GM23338 (cell line): Measurements from ENCODE around the gene RAB6A. TPM values are rescaled to one million over a fixed set of nuclear protein-coding genes. Genes with fewer than 3 reads are reported as not detected.

Source experiments
- ATAC-seq: fragments of 200-7000 bp; cut with Tn5 transposase; 3 replicates; pipeline ENCODE4 v1.9.1; 2020
- DNase-seq: peaks from one replicate; pipeline ENCODE4 v3.0.0-alpha.2; 2015; ENCODE audit warnings: low spot score
- H2AFZ ChIP-seq: fragments of 200-600 bp; sonication (generic); 2 replicates; pipeline ENCODE4 v1.8.0; 2016; ENCODE audit warnings: antibody characterized with exemption, mild to moderate bottlenecking, moderate library complexity
- H3F3A ChIP-seq: fragments of 200-600 bp; sonication (generic); replicated peaks from 2 replicates; pipeline ENCODE4 v1.8.0; 2017; ENCODE audit warnings: antibody characterized with exemption, mixed run types, low read depth
- H3K27ac ChIP-seq: fragments of 200-600 bp; sonication (generic); 2 replicates; pipeline ENCODE4 v1.6.1; 2016; ENCODE audit warnings: low read depth
- H3K27me3 ChIP-seq: fragments of 200-600 bp; sonication (generic); 2 replicates; pipeline ENCODE4 v1.8.0; 2016; ENCODE audit warnings: mild to moderate bottlenecking, mixed run types, moderate library complexity; ENCODE audit not compliant: insufficient read depth
- H3K36me3 ChIP-seq: fragments of 200-600 bp; sonication (generic); 2 replicates; pipeline ENCODE4 v1.8.0; 2016; ENCODE audit warnings: mild to moderate bottlenecking; ENCODE audit not compliant: insufficient read depth
- H3K4me1 ChIP-seq: fragments of 200-600 bp; sonication (generic); 2 replicates; pipeline ENCODE4 v1.8.0; 2016; ENCODE audit warnings: mild to moderate bottlenecking, moderate library complexity; ENCODE audit not compliant: insufficient read depth
- H3K4me2 ChIP-seq: fragments of 200-600 bp; sonication (generic); 2 replicates; pipeline ENCODE4 v1.7.1; 2017; ENCODE audit warnings: mixed run types
- H3K4me3 ChIP-seq: fragments of 200-600 bp; sonication (generic); 2 replicates; pipeline ENCODE4 v1.6.1; 2016; ENCODE audit warnings: mixed run types
- H3K79me2 ChIP-seq: fragments of 200-600 bp; sonication (generic); replicated peaks from 2 replicates; pipeline ENCODE4 v1.8.0; 2017; ENCODE audit warnings: mild to moderate bottlenecking; ENCODE audit not compliant: insufficient read depth
- H3K9me2 ChIP-seq: fragments of 200-600 bp; sonication (generic); 2 replicates; pipeline ENCODE4 v1.8.0; 2017; ENCODE audit not compliant: insufficient read depth
- H4K20me1 ChIP-seq: fragments of 200-600 bp; sonication (generic); replicated peaks from 2 replicates; pipeline ENCODE4 v1.8.0; 2017; ENCODE audit warnings: mild to moderate bottlenecking; ENCODE audit not compliant: insufficient read depth
- H3K27ac Mint-ChIP-seq: 2 replicates; pipeline ENCODE4 v1.8.0; 2020; ENCODE audit warnings: inconsistent platforms, mild to moderate bottlenecking, moderate library complexity, mixed read lengths
- H3K27me3 Mint-ChIP-seq: 3 replicates; pipeline ENCODE4 v1.8.0; 2022; ENCODE audit warnings: low read depth, mild to moderate bottlenecking, moderate library complexity, mixed read lengths, inconsistent platforms; ENCODE audit not compliant: insufficient read depth, poor library complexity
- H3K36me3 Mint-ChIP-seq: 3 replicates; pipeline ENCODE4 v1.8.0; 2021; ENCODE audit warnings: low read depth, mild to moderate bottlenecking, inconsistent platforms, moderate library complexity, mixed read lengths
- H3K4me1 Mint-ChIP-seq: 3 replicates; pipeline ENCODE4 v1.8.0; 2020; ENCODE audit warnings: mild to moderate bottlenecking, inconsistent platforms, mixed read lengths
- H3K4me3 Mint-ChIP-seq: 3 replicates; pipeline ENCODE4 v1.8.0; 2021; ENCODE audit warnings: moderate library complexity, mild to moderate bottlenecking, inconsistent platforms, mixed read lengths
- H3K9me3 Mint-ChIP-seq: 3 replicates; pipeline ENCODE4 v1.8.0; 2020; ENCODE audit warnings: moderate library complexity, mild to moderate bottlenecking, inconsistent platforms, mixed read lengths
- CREB1 ChIP-seq: fragments of 250-450 bp; sonication (Bioruptor Pico); IDR thresholded peaks from 2 replicates; pipeline ENCODE4 v1.5.0; 2020; ENCODE audit warnings: low read depth, mild to moderate bottlenecking, moderate library complexity
- CTCF ChIP-seq, 2 experiments: fragments of 200-600 bp in 1 of 2; sonication (generic) in 1 of 2; conservative IDR thresholded peaks; 2 replicates each; pipeline versions ENCODE4 v1.5.1 to v1.6.1; 2016 to 2017; ENCODE audit warnings: antibody characterized with exemption in 2 of 2, low read depth in 2 of 2, mild to moderate bottlenecking in 2 of 2, moderate library complexity in 1 of 2
- EZH2 ChIP-seq: fragments of 200-600 bp; sonication (generic); IDR thresholded peaks from one replicate; pipeline ENCODE4 v1.8.0; 2017; ENCODE audit warnings: antibody characterized with exemption, mild to moderate bottlenecking, low read depth; ENCODE audit not compliant: unreplicated experiment
- EZH2phosphoT487 ChIP-seq: fragments of 200-600 bp; sonication (generic); IDR thresholded peaks from one replicate; pipeline ENCODE4 v1.8.1; 2018; ENCODE audit warnings: antibody characterized with exemption; ENCODE audit not compliant: unreplicated experiment
- NANOG ChIP-seq: IDR thresholded peaks from 2 replicates; pipeline ENCODE4 v1.6.1; 2016; ENCODE audit warnings: antibody characterized with exemption, borderline replicate concordance
- POLR2AphosphoS5 ChIP-seq: IDR thresholded peaks from 2 replicates; pipeline ENCODE4 v1.6.1; 2016; ENCODE audit warnings: antibody characterized with exemption, low read depth
- REST ChIP-seq: IDR thresholded peaks from one replicate; pipeline ENCODE4 v1.6.1; 2018; ENCODE audit warnings: antibody characterized with exemption; ENCODE audit not compliant: unreplicated experiment
- STAT1 ChIP-seq: IDR thresholded peaks from one replicate; pipeline ENCODE4 v1.6.1; 2016; ENCODE audit warnings: antibody characterized with exemption; ENCODE audit not compliant: unreplicated experiment
- ZNF114 ChIP-seq: fragments of 250-450 bp; sonication (Bioruptor Pico); IDR thresholded peaks from 2 replicates; pipeline ENCODE4 v1.5.0; 2020; ENCODE audit warnings: mild to moderate bottlenecking, moderate library complexity
- ZNF331 ChIP-seq: fragments of 250-450 bp; sonication (Bioruptor Pico); IDR thresholded peaks from 2 replicates; pipeline ENCODE4 v1.5.0; 2020; ENCODE audit warnings: low read depth, mild to moderate bottlenecking, moderate library complexity
- long read RNA-seq: library from polyadenylated mRNA; unstranded; transcript quantifications from one replicate; pipeline ENCODE4 v2.0.0, GENCODE V29; 2020; ENCODE audit not compliant: unreplicated experiment
- polyA plus RNA-seq: library from polyadenylated mRNA; unstranded; fragments of >200 nt; fragmentation: Nextera tagmentation; extraction: Ambion mirVana; gene quantifications from 2 replicates; pipeline ENCODE4 v1.2.1, GENCODE V29; 2016
- total RNA-seq: library from RNA; depleted of rRNA; stranded (reverse); fragments of >200 nt; shearing (Covaris generic); gene quantifications from 2 replicates; pipeline ENCODE4 v1.2.3, GENCODE V29; 2014; rRNA removed

Gene RAB6A
- total RNA-seq (107 and 127 TPM in 2 replicates), polyA plus RNA-seq (42.3 and 61.1 TPM in 2 replicates)
- long read RNA-seq, partial matches to known transcripts, result 1 of 16 reads
- long read RNA-seq, other reads (novel, unspliced or antisense), result 6 of 16 reads

- Mint-ChIP-seq H3K9me3 (peaks cover 3% of the 10 kb centered on the region; the same call in 1 of the 3 replicates), H3K4me3 (peak within 1 kb of the TSS; percentile 95), H3K36me3 (no peaks in the 10 kb centered on the region; the same call in 2 of the 3 replicates), H3K4me1 (peaks cover 17% of the 10 kb centered on the region; the same call in 2 of the 3 replicates), H3K27ac (peak within 1 kb of the TSS; percentile 94), H3K27me3 (peaks cover 8% of the 10 kb centered on the region)
- no peaks in the 10 kb centered on the region for H3K9me2 ChIP-seq
- H3K4me1 ChIP-seq, result peaks cover 20% of the 10 kb centered on the region
- H4K20me1 ChIP-seq, result peaks cover 7% of the 10 kb centered on the region
- H3K4me2 ChIP-seq, result peak within 1 kb of the TSS; percentile 73
- H2AFZ ChIP-seq, result peak within 1 kb of the TSS; percentile 83
- DNase-seq (peak; percentile 100), ATAC-seq (peak; percentile 84)
- no peaks in the 10 kb centered on the region for H3K27me3 ChIP-seq
- peaks cover 45% of the 10 kb centered on the region for H3K79me2 ChIP-seq
- peak within 1 kb of the TSS; percentile 99 for H3K4me3 ChIP-seq
- H3K27ac ChIP-seq, result peak within 1 kb of the TSS; percentile 81
- H3F3A ChIP-seq, result 0 out of 2 replicates have a peak, but pooled peaks cover 3% of the 10 kb centered on the region
- no peaks in the 10 kb centered on the region for H3K36me3 ChIP-seq
- TF ChIP-seq ZNF331 (CRISPR knock-in tag) (no peak), ZNF114 (no peak), CTCF (conservative IDR thresholded peaks at IDR 0.05; ENCODE audit: low read depth in 2 of 2) (no peak; a peak in 1 of 4 replicates), CREB1 (CRISPR knock-in tag) (peak; percentile 91), EZH2 (no peak), REST (peak; percentile 40), POLR2AphosphoS5 (peak; percentile 84)
These were observed at the start of gene RAB6A for GRCh38 chr11:73760679-73761402. TSS of gene RAB6A (minus strand) at chr11:73761074. CDS start at chr11:73760635, 439 bp downstream.

- no peaks in the 10 kb centered on the region for H3K36me3 ChIP-seq
- peaks cover 2% of the 10 kb centered on the region for H3K27me3 Mint-ChIP-seq
- H3K4me1 ChIP-seq, result no peaks in the 10 kb centered on the region
- H4K20me1 ChIP-seq, result no peaks in the 10 kb centered on the region
- no peak overlapping the region for H3K27ac Mint-ChIP-seq
- H3K4me2 ChIP-seq, result no peak overlapping the region
- no peak overlapping the region for H3K4me3 ChIP-seq
- no peak overlapping the region for H3K27ac ChIP-seq
- DNase-seq (no peak), ATAC-seq (no peak)
- H3K79me2 ChIP-seq, result no peaks in the 10 kb centered on the region
- H3K4me1 Mint-ChIP-seq, result no peaks in the 10 kb centered on the region; the same call in 2 of the 3 replicates
- no peak overlapping the region for H3K4me3 Mint-ChIP-seq
- H3K36me3 Mint-ChIP-seq, result peaks cover 8% of the 10 kb centered on the region; the same call in 2 of the 3 replicates
- no peaks in the 10 kb centered on the region for H3F3A ChIP-seq
- H3K27me3 ChIP-seq, result no peaks in the 10 kb centered on the region
- H2AFZ ChIP-seq, result no peak overlapping the region
- no peaks in the 10 kb centered on the region for H3K9me2 ChIP-seq
- TF ChIP-seq NANOG (no peak), CREB1 (CRISPR knock-in tag) (no peak), EZH2phosphoT487 (no peak), STAT1 (no peak)
- H3K9me3 Mint-ChIP-seq, result no peaks in the 10 kb centered on the region
These were observed 49.8 kb upstream of the RAB6A start for GRCh38 chr11:73810637-73811036.
